T-helper 2 cell treated with Interferon-gamma antibody and Interleukin-4, amounts not matched to agents 5 μg/mL and 100 μg/mL, for 36 hours (primary cell): ENCODE results near the gene JPH3.
"Not testable (repeated sequence)": the region's sequence is repeated elsewhere in the genome, so short reads cannot be mapped to it uniquely, and the experiment has no call there.

Experiments used
- DNase-seq: peaks from one replicate; pipeline ENCODE4 v3.0.0; 2021; ENCODE audit warnings: low spot score
- H3K27ac Mint-ChIP-seq: one replicate; pipeline ENCODE4 v1.8.0; 2021; ENCODE audit warnings: mild to moderate bottlenecking, mixed read lengths
- H3K27me3 Mint-ChIP-seq: one replicate; pipeline ENCODE4 v1.8.0; 2021; ENCODE audit warnings: low read depth, mixed read lengths
- H3K36me3 Mint-ChIP-seq: one replicate; pipeline ENCODE4 v1.8.0; 2021; ENCODE audit warnings: low read depth, mixed read lengths
- H3K4me1 Mint-ChIP-seq: one replicate; pipeline ENCODE4 v1.8.0; 2021; ENCODE audit warnings: low read depth, mixed read lengths
- H3K4me3 Mint-ChIP-seq: one replicate; pipeline ENCODE4 v1.8.0; 2022; ENCODE audit warnings: mild to moderate bottlenecking, moderate library complexity, mixed read lengths
- H3K9me3 Mint-ChIP-seq: one replicate; pipeline ENCODE4 v1.8.0; 2021; ENCODE audit warnings: mixed read lengths

JPH3 gene

DNA sequence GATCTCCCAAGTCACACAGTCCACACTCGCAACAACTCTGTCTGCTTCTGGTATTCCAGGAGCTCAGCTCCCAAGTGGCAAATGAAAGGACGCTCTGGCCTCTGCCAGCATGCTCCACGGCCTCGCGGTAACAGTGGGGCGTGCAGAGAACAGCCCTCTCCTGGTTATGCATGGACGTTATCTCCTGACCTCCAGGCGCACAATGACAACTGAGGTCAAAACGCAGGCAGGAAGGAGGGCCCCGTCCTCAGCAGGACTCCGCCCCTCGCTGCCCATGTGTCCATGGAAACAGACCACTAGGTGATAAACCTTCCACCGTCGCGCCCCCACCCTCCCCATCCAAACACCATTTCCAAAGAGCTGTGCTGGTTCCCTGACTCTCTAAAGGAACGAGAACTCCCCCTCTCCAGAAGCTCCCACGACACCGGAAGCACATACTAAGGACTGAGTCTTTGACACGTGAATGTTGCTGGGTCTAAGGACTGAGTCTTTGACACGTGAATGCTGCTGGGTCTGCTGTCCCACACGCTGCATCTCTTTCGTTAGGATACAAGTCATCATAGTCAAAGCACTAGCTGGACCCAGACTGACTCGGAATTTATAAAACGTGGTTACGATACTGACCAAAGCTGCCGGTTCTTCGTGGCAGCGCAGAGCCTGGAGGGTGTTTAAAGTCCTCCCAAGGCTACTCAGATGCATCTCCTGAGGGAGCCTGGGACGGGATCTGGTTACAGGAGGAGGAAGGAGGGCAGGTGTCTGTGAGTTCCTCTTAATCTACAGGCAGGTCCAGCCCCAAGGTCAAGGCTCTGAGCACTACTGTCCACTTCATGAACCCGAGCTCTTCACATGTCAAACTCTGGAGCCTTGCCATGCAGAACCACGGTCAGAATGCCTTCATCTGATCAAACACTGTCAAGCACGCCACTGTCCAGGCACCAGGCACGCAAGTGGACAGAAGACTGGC, 119.6 kb downstream of the JPH3 start:
- no peaks in the 10 kb centered on the region for H3K27me3 Mint-ChIP-seq
- H3K9me3 Mint-ChIP-seq, result no peaks in the 10 kb centered on the region
- no peak for DNase-seq
- H3K36me3 Mint-ChIP-seq, result peaks cover 36% of the 10 kb centered on the region
- no peak overlapping the region for H3K4me3 Mint-ChIP-seq
- H3K4me1 Mint-ChIP-seq, result peaks cover 4% of the 10 kb centered on the region
- H3K27ac Mint-ChIP-seq, result no peak overlapping the region

DNA sequence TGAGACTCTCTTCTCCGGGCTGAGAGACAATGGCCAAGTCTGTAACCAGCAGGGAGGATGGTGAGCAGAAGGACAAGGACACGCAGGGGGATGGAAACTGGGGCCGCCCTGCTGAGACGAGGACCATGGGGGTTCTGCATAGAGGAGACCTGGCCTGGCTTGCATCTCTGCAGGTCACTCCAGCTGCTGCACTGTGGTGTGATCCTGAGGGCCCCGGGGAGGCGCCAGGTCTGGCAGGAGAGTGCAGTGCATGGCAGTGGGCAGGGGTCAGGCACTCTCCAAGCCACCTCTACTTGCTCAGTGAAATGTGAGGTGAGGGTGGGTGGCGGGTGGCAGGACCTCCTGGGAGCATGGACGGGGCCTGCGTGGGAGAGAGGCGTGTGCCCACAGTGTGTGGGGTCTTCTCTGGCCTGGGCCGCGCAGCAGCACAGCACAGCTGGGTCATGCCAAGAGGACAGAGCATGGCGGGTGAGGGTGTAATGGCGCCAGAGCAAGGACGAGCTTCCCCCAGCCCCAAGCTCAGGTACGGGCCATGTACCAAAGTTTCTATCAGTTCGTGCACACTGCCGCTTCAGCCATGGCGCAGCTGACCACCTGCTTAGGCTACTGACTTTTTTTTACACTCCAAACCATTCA, 120.4 kb downstream of the JPH3 start:
- H3K27ac Mint-ChIP-seq, result no peak overlapping the region
- peaks cover 40% of the 10 kb centered on the region for H3K36me3 Mint-ChIP-seq
- no peaks in the 10 kb centered on the region for H3K9me3 Mint-ChIP-seq
- no peak for DNase-seq
- H3K4me3 Mint-ChIP-seq, result no peak overlapping the region
- H3K4me1 Mint-ChIP-seq, result peaks cover 4% of the 10 kb centered on the region
- H3K27me3 Mint-ChIP-seq, result no peaks in the 10 kb centered on the region

DNA sequence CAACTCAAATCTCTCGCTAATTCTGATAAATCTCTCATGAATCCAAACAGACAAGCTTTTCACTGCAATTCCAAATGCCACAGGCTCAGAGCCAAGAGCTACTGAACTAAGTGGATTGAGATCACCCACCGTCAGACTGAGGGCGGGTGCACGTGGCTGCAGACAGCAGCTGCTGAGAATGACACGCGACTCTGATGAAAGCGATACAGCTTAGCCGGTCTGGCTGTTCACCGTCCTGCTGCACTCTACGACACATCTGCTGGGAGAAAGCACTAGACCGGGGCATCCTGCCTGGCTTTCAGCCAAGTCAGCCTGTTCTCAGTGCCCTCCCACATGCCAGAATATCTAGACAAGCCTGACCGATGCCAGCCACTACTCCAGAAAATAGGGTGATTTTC, 120.9 kb downstream of the JPH3 start:
- no peak for DNase-seq
- H3K36me3 Mint-ChIP-seq, result peaks cover 40% of the 10 kb centered on the region

GRCh38 chr16:87724490-87725291, 122.4 kb downstream of the JPH3 start:
- H3K36me3 Mint-ChIP-seq, result peaks cover 40% of the 10 kb centered on the region
- peaks cover 4% of the 10 kb centered on the region for H3K4me1 Mint-ChIP-seq
- H3K4me3 Mint-ChIP-seq, result no peak overlapping the region
- H3K27me3 Mint-ChIP-seq, result no peaks in the 10 kb centered on the region
- H3K27ac Mint-ChIP-seq, result no peak overlapping the region
- no peak for DNase-seq
- no peaks in the 10 kb centered on the region for H3K9me3 Mint-ChIP-seq

More for the DNA sequence above, 120.9 kb downstream of the JPH3 start:
- Mint-ChIP-seq H3K27me3 (no peaks in the 10 kb centered on the region), H3K4me1 (peaks cover 4% of the 10 kb centered on the region), H3K9me3 (no peaks in the 10 kb centered on the region), H3K27ac (no peak overlapping the region), H3K4me3 (no peak overlapping the region)

- H3K27ac Mint-ChIP-seq, result no peak overlapping the region
- no peak for DNase-seq
- H3K36me3 Mint-ChIP-seq, result peaks cover 46% of the 10 kb centered on the region
Measured at GRCh38 chr16:87725596-87726235, 123.4 kb downstream of the JPH3 start.

GRCh38 chr16:87726577-87726976, 124.3 kb downstream of the JPH3 start:
- not testable (repeated sequence) for DNase-seq, H3K4me3 Mint-ChIP-seq, H3K4me1 Mint-ChIP-seq, H3K9me3 Mint-ChIP-seq, H3K27me3 Mint-ChIP-seq, H3K27ac Mint-ChIP-seq
- peaks cover 52% of the 10 kb centered on the region for H3K36me3 Mint-ChIP-seq

More at GRCh38 chr16:87725596-87726235, 123.4 kb downstream of the JPH3 start:
- Mint-ChIP-seq H3K4me3 (no peak overlapping the region), H3K9me3 (no peaks in the 10 kb centered on the region), H3K4me1 (peaks cover 4% of the 10 kb centered on the region), H3K27me3 (no peaks in the 10 kb centered on the region)

GRCh38 chr16:87727346-87727745, 125.0 kb downstream of the JPH3 start:
- no peak overlapping the region for H3K4me3 Mint-ChIP-seq
- peaks cover 4% of the 10 kb centered on the region for H3K4me1 Mint-ChIP-seq
- no peaks in the 10 kb centered on the region for H3K27me3 Mint-ChIP-seq
- peaks cover 51% of the 10 kb centered on the region for H3K36me3 Mint-ChIP-seq
- H3K27ac Mint-ChIP-seq, result no peak overlapping the region
- H3K9me3 Mint-ChIP-seq, result no peaks in the 10 kb centered on the region
- DNase-seq, result no peak

GRCh38 chr16:87728026-87728425, 125.7 kb downstream of the JPH3 start:
- Mint-ChIP-seq H3K36me3 (peaks cover 51% of the 10 kb centered on the region), H3K27me3 (no peaks in the 10 kb centered on the region), H3K4me1 (peaks cover 5% of the 10 kb centered on the region), H3K4me3 (no peak overlapping the region), H3K9me3 (no peaks in the 10 kb centered on the region), H3K27ac (no peak overlapping the region)
- DNase-seq, result no peak

GRCh38 chr16:87729266-87729954, 127.1 kb downstream of the JPH3 start:
- H3K36me3 Mint-ChIP-seq, result peaks cover 45% of the 10 kb centered on the region
- no peaks in the 10 kb centered on the region for H3K9me3 Mint-ChIP-seq
- no peaks in the 10 kb centered on the region for H3K27me3 Mint-ChIP-seq
- H3K27ac Mint-ChIP-seq, result no peak overlapping the region
- H3K4me1 Mint-ChIP-seq, result peaks cover 6% of the 10 kb centered on the region
- DNase-seq, result no peak
- H3K4me3 Mint-ChIP-seq, result no peak overlapping the region

GRCh38 chr16:87731607-87732006, 129.3 kb downstream of the JPH3 start:
- Mint-ChIP-seq H3K27me3 (no peaks in the 10 kb centered on the region), H3K27ac (no peak overlapping the region), H3K36me3 (peaks cover 39% of the 10 kb centered on the region)

DNA sequence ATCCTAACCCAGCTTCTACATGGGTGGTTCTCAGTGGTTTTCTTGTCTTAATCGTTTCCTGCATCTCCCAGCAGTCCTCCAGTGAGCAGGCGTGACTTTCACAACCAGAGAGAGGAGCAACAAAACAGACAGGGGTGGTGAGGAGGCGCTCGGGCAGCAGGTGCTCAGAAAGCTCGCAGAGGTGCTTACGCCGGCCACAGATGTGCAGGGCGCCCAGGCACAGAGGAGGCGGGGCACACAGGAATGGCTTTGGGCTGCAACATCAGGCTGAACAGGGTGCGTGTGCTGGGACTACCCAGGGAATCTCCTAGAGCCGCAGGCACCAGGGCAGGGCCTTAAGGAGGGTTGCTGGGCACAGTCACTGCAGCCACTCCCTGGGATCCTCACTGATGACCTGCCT, 130.9 kb downstream of the JPH3 start:
- Mint-ChIP-seq H3K9me3 (no peaks in the 10 kb centered on the region), H3K4me1 (peaks cover 4% of the 10 kb centered on the region), H3K4me3 (no peak overlapping the region), H3K27me3 (no peaks in the 10 kb centered on the region), H3K36me3 (peaks cover 31% of the 10 kb centered on the region), H3K27ac (no peak overlapping the region)
- DNase-seq, result no peak

More at GRCh38 chr16:87731607-87732006, 129.3 kb downstream of the JPH3 start:
- Mint-ChIP-seq H3K4me3 (no peak overlapping the region), H3K4me1 (peaks cover 4% of the 10 kb centered on the region), H3K9me3 (no peaks in the 10 kb centered on the region)
- no peak for DNase-seq

GRCh38 chr16:87734644-87735043, 132.3 kb downstream of the JPH3 start:
- H3K4me3 Mint-ChIP-seq, result no peak overlapping the region

More at GRCh38 chr16:87734644-87735043, 132.3 kb downstream of the JPH3 start:
- no peaks in the 10 kb centered on the region for H3K9me3 Mint-ChIP-seq
- H3K27me3 Mint-ChIP-seq, result no peaks in the 10 kb centered on the region
- peaks cover 4% of the 10 kb centered on the region for H3K4me1 Mint-ChIP-seq
- peaks cover 24% of the 10 kb centered on the region for H3K36me3 Mint-ChIP-seq
- DNase-seq, result no peak
- no peak overlapping the region for H3K27ac Mint-ChIP-seq
